K562 (cell line): ENCODE results near the gene ECI1. TPM values are rescaled to one million over a fixed set of nuclear protein-coding genes. Genes with fewer than 3 reads are reported as not detected.
A peak's percentile ranks its signal among the peaks of the same experiment; 100 is the strongest.

Source experiments
- ARID1B ChIP-seq: fragments of 450-650 bp; IDR thresholded peaks from 2 replicates; pipeline ENCODE4 v1.6.1; 2016; ENCODE audit warnings: antibody characterized with exemption, mild to moderate bottlenecking, inconsistent platforms
- ASH1L ChIP-seq: fragments of 450-650 bp; IDR thresholded peaks from 2 replicates; pipeline ENCODE4 v1.6.1; 2018; ENCODE audit warnings: borderline replicate concordance, mild to moderate bottlenecking, low read depth; ENCODE audit not compliant: partially characterized antibody
- MAFG ChIP-seq: fragments of 450-650 bp; conservative IDR thresholded peaks from 2 replicates; pipeline ENCODE4 v1.6.1; 2016; ENCODE audit warnings: missing genetic modification characterization, missing compliant biosample characterization
- NFXL1 ChIP-seq: fragments of 450-650 bp; formaldehyde crosslinking; IDR thresholded peaks from 2 replicates; pipeline ENCODE4 v1.4.0; 2021; ENCODE audit warnings: mild to moderate bottlenecking
- RAD51 ChIP-seq: fragments of 450-650 bp; IDR thresholded peaks from 2 replicates; pipeline ENCODE4 v1.7.1; 2016; ENCODE audit warnings: low read depth, mild to moderate bottlenecking, borderline replicate concordance
- SREBF2 ChIP-seq: sonication (generic); formaldehyde crosslinking; IDR thresholded peaks from 2 replicates; pipeline ENCODE4 v1.4.0; 2020; ENCODE audit warnings: mild to moderate bottlenecking, missing genetic modification reagents
- ZC3H11A ChIP-seq: IDR thresholded peaks from 2 replicates; pipeline ENCODE4 v1.6.1; 2012; ENCODE audit warnings: low read depth, low read length, improper control_type of control experiment
- ZFP1 ChIP-seq: fragments of 450-650 bp; formaldehyde crosslinking; IDR thresholded peaks from 2 replicates; pipeline ENCODE4 v1.4.0; 2020; ENCODE audit warnings: mild to moderate bottlenecking, mixed read lengths
- ZNF143 ChIP-seq: sonication (generic); formaldehyde crosslinking; IDR thresholded peaks from 2 replicates; pipeline ENCODE4 v1.9.0; 2022; ENCODE audit warnings: mild to moderate bottlenecking, missing genetic modification reagents
- ZNF347 ChIP-seq: fragments of 450-650 bp; formaldehyde crosslinking; IDR thresholded peaks from 2 replicates; pipeline ENCODE4 v1.4.0; 2020; ENCODE audit warnings: low read depth, mild to moderate bottlenecking, moderate library complexity
- ZNF77 ChIP-seq: fragments of 250-450 bp; sonication (Bioruptor Pico); IDR thresholded peaks from 2 replicates; pipeline ENCODE4 v1.5.0; 2020
- polyA plus RNA-seq, 8 experiments: library from polyadenylated mRNA; depleted of rRNA in 4 of 8; stranded (reverse) in 5 of 8; unstranded in 3 of 8; fragments of >200 nt; fragmentation: Nextera tagmentation in 2 of 8; fragmentation: Illumina TruSeq in 1 of 8; extraction: Ambion mirVana in 2 of 8; extraction: Trizol in 1 of 8; gene quantifications; 2 replicates each; pipeline versions ENCODE4 v1.2.1 to v1.2.3, GENCODE V29; 2011 to 2014; ENCODE audit warnings: inconsistent platforms in 1 of 8, missing spikeins in 1 of 8
- total RNA-seq, 7 experiments: library from RNA; depleted of rRNA in 6 of 7; stranded (reverse); fragments of >200 nt in 6 of 7; fragmentation: Illumina TruSeq in 2 of 7; extraction: Trizol in 2 of 7; gene quantifications; 2 replicates each; pipeline versions ENCODE4 v1.2.1 to v1.2.3, GENCODE V29; 2011 to 2021; ENCODE audit warnings: low replicate concordance in 1 of 7
- TF ChIP-seq, protein P1 (sequence below): fragments of 200-400 bp; formaldehyde crosslinking; IDR thresholded peaks from 2 replicates; pipeline ENCODE4 v1.6.1; 2017; ENCODE audit warnings: mild to moderate bottlenecking, low read depth, low read length, moderate library complexity
- TF ChIP-seq, protein P2 (sequence below), 2 experiments: fragments of 450-650 bp; IDR thresholded peaks; 2 replicates each; pipeline ENCODE4 v1.6.1; 2016
- TF ChIP-seq, protein P3 (sequence below): fragments of 450-650 bp; IDR thresholded peaks from 2 replicates; pipeline ENCODE4 v1.6.1; 2014; ENCODE audit warnings: low read depth, mild to moderate bottlenecking, moderate library complexity, borderline replicate concordance
- TF ChIP-seq, protein P4 (sequence below), 2 experiments: fragments of 450-650 bp in 1 of 2; sonication (generic) in 1 of 2; formaldehyde crosslinking in 1 of 2; IDR thresholded peaks in 1 of 2; conservative IDR thresholded peaks in 1 of 2; 2 replicates each; pipeline versions ENCODE4 v1.6.1 to v1.8.1; 2016 to 2023; ENCODE audit warnings: mild to moderate bottlenecking in 2 of 2, moderate library complexity in 2 of 2, inconsistent platforms in 1 of 2, missing genetic modification reagents in 1 of 2
- TF ChIP-seq, protein P5 (sequence below): fragments of 450-650 bp; formaldehyde crosslinking; IDR thresholded peaks from 2 replicates; pipeline ENCODE4 v1.4.0; 2022; ENCODE audit warnings: missing genetic modification characterization

The ECI1 gene
- total and polyA plus RNA-seq, 9 of the 15 experiments (the other 6 are each of a cell fraction or from before 2014, with no cell fraction given) = 4.7 to 189 (median 54.0) TPM

DNA sequence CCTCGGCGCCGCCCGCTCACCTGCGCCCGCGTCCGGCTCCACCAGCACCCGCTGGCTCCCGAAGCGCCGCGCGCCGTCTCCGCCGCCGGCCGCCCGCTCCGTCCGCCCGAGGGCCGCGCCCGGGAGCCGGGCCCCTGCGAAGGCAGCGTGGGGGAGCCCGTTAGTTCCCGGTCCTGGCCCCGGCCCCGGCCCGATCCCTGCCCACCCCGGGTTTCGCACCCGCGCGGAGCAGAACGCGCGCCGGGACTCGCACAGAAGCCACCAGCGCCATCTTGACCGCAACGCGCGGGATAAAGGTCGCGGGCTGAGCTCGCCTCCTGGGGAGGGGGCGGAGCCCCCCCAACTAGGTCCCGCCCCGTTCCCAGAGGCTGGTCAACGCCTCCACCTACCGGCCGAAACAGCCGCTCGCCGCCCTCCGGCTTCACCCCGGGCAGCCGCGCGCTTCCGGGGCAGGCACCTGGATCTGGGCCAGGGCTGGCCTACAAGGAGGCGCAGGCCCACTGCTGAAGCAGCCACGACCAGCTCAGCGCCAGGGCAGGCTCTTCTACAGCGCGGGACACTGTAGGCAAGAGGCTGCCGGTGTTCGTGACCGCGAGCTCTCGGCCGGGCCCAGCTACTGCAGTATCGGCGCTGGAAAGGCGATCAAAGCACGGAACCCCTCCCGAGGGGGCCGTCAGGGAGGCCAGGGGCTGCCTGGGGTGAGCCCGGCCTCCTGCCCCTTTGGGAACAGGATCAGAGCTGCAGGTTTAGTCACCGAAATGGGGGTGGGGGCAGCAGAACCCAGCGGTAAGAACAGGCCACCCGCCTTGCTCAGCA lies at the start of gene ECI1 (continued):
- TF ChIP-seq, protein P1, sequence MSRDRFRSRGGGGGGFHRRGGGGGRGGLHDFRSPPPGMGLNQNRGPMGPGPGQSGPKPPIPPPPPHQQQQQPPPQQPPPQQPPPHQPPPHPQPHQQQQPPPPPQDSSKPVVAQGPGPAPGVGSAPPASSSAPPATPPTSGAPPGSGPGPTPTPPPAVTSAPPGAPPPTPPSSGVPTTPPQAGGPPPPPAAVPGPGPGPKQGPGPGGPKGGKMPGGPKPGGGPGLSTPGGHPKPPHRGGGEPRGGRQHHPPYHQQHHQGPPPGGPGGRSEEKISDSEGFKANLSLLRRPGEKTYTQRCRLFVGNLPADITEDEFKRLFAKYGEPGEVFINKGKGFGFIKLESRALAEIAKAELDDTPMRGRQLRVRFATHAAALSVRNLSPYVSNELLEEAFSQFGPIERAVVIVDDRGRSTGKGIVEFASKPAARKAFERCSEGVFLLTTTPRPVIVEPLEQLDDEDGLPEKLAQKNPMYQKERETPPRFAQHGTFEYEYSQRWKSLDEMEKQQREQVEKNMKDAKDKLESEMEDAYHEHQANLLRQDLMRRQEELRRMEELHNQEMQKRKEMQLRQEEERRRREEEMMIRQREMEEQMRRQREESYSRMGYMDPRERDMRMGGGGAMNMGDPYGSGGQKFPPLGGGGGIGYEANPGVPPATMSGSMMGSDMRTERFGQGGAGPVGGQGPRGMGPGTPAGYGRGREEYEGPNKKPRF = no peak
- TF ChIP-seq ZNF143 (CRISPR knock-in tag) (no peak), RAD51 (no peak), ZFP1 (CRISPR knock-in tag) (no peak), ZNF347 (no peak), MAFG (tag) (no peak), ZC3H11A (no peak), ASH1L (no peak), ZNF77 (CRISPR knock-in tag) (no peak), ARID1B (no peak; the same call in 1 of the 2 replicates), SREBF2 (CRISPR knock-in tag) (no peak), NFXL1 (CRISPR knock-in tag) (no peak)
- TF ChIP-seq, protein P2, sequence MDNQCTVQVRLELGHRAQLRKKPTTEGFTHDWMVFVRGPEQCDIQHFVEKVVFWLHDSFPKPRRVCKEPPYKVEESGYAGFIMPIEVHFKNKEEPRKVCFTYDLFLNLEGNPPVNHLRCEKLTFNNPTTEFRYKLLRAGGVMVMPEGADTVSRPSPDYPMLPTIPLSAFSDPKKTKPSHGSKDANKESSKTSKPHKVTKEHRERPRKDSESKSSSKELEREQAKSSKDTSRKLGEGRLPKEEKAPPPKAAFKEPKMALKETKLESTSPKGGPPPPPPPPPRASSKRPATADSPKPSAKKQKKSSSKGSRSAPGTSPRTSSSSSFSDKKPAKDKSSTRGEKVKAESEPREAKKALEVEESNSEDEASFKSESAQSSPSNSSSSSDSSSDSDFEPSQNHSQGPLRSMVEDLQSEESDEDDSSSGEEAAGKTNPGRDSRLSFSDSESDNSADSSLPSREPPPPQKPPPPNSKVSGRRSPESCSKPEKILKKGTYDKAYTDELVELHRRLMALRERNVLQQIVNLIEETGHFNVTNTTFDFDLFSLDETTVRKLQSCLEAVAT (IDR thresholded peaks at IDR 0.05) = peak in 1 of 2 experiments; percentile 79; a peak in 2 of 4 replicates
- TF ChIP-seq, protein P3, sequence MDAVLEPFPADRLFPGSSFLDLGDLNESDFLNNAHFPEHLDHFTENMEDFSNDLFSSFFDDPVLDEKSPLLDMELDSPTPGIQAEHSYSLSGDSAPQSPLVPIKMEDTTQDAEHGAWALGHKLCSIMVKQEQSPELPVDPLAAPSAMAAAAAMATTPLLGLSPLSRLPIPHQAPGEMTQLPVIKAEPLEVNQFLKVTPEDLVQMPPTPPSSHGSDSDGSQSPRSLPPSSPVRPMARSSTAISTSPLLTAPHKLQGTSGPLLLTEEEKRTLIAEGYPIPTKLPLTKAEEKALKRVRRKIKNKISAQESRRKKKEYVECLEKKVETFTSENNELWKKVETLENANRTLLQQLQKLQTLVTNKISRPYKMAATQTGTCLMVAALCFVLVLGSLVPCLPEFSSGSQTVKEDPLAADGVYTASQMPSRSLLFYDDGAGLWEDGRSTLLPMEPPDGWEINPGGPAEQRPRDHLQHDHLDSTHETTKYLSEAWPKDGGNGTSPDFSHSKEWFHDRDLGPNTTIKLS = peak; percentile 50; the same call in 1 of the 2 replicates
- TF ChIP-seq, protein P4, sequence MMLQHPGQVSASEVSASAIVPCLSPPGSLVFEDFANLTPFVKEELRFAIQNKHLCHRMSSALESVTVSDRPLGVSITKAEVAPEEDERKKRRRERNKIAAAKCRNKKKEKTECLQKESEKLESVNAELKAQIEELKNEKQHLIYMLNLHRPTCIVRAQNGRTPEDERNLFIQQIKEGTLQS (IDR thresholded peaks at IDR 0.05) = no peak
- TF ChIP-seq, protein P4 (CRISPR knock-in tag; conservative IDR thresholded peaks at IDR 0.05) = no peak
- TF ChIP-seq, protein P5, sequence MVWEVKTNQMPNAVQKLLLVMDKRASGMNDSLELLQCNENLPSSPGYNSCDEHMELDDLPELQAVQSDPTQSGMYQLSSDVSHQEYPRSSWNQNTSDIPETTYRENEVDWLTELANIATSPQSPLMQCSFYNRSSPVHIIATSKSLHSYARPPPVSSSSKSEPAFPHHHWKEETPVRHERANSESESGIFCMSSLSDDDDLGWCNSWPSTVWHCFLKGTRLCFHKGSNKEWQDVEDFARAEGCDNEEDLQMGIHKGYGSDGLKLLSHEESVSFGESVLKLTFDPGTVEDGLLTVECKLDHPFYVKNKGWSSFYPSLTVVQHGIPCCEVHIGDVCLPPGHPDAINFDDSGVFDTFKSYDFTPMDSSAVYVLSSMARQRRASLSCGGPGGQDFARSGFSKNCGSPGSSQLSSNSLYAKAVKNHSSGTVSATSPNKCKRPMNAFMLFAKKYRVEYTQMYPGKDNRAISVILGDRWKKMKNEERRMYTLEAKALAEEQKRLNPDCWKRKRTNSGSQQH (CRISPR knock-in tag) = no peak
